BE2C (cell line): ENCODE results near the gene IL2RG.

Source experiments
- DNase-seq: peaks from one replicate; pipeline ENCODE4 v3.0.0-alpha.2; 2020
- H3K27me3 ChIP-seq: fragments of 250-450 bp; sonication (Bioruptor Pico); 2 replicates; pipeline ENCODE4 v1.5.1; 2020; ENCODE audit warnings: mild to moderate bottlenecking
- H3K36me3 ChIP-seq: fragments of 250-450 bp; sonication (Bioruptor Pico); 2 replicates; pipeline ENCODE4 v1.5.1; 2020; ENCODE audit warnings: mild to moderate bottlenecking
- H3K4me1 ChIP-seq: fragments of 250-450 bp; sonication (Bioruptor Pico); 2 replicates; pipeline ENCODE4 v1.5.1; 2020
- H3K4me3 ChIP-seq: 2 replicates; pipeline ENCODE4 v1.5.1; 2011; ENCODE audit warnings: low read depth, low read length
- H3K9me3 ChIP-seq: fragments of 250-450 bp; sonication (Bioruptor Pico); 2 replicates; pipeline ENCODE4 v1.5.1; 2020
- CTCF ChIP-seq: IDR thresholded peaks from 2 replicates; pipeline ENCODE4 v1.5.1; 2012; ENCODE audit warnings: mild to moderate bottlenecking, low read depth, low read length

The IL2RG gene

GRCh38 chrX:71098951-71099506 is 12.3 kb downstream of the IL2RG start:
- no peak for TF ChIP-seq CTCF
- DNase-seq, result no peak
- Histone ChIP-seq H3K9me3 (no peaks in the 10 kb centered on the region), H3K4me3 (no peak overlapping the region), H3K36me3 (no peaks in the 10 kb centered on the region), H3K4me1 (peaks cover 11% of the 10 kb centered on the region), H3K27me3 (no peaks in the 10 kb centered on the region)

DNA sequence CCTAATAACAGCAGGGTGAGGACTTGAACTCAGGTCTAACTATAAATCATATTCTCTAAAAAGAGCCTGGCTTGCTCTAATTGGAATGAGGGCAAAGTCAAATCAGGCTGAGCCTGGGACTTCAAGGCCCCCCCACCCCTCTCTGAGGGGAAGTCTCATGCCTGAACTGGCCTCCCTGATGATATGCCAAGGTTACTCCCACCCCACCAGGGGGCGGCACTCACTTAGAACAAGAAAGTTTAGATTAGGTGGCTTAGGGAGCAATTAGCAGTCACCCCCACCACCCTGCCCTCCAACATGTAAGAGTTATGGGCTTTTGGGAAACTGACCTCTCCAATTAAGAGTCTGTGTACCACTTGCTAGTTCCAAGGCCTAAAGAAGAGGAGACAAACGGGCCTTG is 13.1 kb downstream of the IL2RG start:
- Histone ChIP-seq H3K27me3 (no peaks in the 10 kb centered on the region), H3K4me3 (no peak overlapping the region), H3K9me3 (no peaks in the 10 kb centered on the region), H3K36me3 (no peaks in the 10 kb centered on the region), H3K4me1 (peaks cover 11% of the 10 kb centered on the region)
- TF ChIP-seq CTCF, result peak; percentile 64
- DNase-seq, result peak; percentile 61

DNA sequence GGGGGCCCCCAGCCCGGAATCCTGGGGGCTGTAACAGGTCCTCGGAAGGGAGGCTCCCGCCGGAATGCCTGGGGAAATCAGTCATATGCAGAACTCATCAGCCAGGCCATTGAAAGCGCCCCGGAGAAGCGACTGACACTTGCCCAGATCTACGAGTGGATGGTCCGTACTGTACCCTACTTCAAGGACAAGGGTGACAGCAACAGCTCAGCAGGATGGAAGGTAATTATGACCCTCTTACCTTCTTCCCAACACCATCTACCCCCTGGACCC is 14.7 kb downstream of the IL2RG start:
- no peaks in the 10 kb centered on the region for H3K27me3 ChIP-seq
- H3K9me3 ChIP-seq, result no peaks in the 10 kb centered on the region
- no peaks in the 10 kb centered on the region for H3K36me3 ChIP-seq
- no peak for TF ChIP-seq CTCF
- no peak for DNase-seq
- no peaks in the 10 kb centered on the region; the same call in 1 of the 2 replicates for H3K4me1 ChIP-seq
- peak overlapping the region; percentile 74 for H3K4me3 ChIP-seq

DNA sequence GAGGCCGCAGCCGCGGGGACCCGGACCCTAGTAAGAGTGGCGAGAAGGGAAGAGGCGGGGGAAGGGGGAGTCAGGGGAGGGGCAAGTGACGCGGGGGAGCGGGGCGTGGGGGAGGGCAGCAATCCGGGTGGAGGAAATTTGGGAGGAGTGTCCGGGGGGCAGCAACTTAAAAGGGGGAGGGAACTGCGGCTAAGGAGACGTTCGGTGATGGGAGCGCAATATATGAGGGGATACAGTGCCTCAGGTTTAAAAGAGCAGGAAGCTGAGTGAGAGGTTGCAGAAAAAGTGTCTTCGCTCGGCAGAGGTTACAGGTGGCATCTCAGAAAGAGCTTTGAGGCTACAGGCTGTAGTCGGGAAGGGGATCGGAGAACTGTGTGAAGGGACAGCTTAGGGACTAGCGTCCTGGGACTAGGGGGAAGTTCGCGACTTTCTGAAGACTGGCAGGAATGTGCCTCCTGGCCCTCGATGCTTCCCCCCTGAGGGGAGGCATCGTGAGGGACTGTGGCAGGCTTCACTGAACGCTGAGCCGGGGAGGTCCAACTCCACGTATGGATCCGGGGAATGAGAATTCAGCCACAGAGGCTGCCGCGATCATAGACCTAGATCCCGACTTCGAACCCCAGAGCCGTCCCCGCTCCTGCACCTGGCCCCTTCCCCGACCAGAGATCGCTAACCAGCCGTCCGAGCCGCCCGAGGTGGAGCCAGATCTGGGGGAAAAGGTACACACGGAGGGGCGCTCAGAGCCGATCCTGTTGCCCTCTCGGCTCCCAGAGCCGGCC is 15.2 kb downstream of the IL2RG start:
- H3K36me3 ChIP-seq, result no peaks in the 10 kb centered on the region
- H3K9me3 ChIP-seq, result no peaks in the 10 kb centered on the region
- H3K4me1 ChIP-seq, result no peaks in the 10 kb centered on the region
- no peaks in the 10 kb centered on the region for H3K27me3 ChIP-seq
- TF ChIP-seq CTCF, result no peak
- H3K4me3 ChIP-seq, result peak overlapping the region; percentile 74
- no peak for DNase-seq

- Histone ChIP-seq H3K27me3 (no peaks in the 10 kb centered on the region), H3K4me3 (peak within 1 kb of the TSS; percentile 74), H3K36me3 (no peaks in the 10 kb centered on the region), H3K9me3 (no peaks in the 10 kb centered on the region), H3K4me1 (no peaks in the 10 kb centered on the region)
- TF ChIP-seq CTCF, result no peak
- DNase-seq, result peak; percentile 87
These were observed 15.8 kb downstream of the IL2RG start, which contains the start of gene FOXO4 for GRCh38 chrX:71095555-71095980. Gene FOXO4, plus strand, starts transcription at chrX:71095851. Its CDS starts 678 bp downstream, at chrX:71096529.

GRCh38 chrX:71095033-71095432 is 16.3 kb downstream of the IL2RG start:
- no peaks in the 10 kb centered on the region for H3K4me1 ChIP-seq
- no peaks in the 10 kb centered on the region for H3K36me3 ChIP-seq
- H3K27me3 ChIP-seq, result no peaks in the 10 kb centered on the region
- no peak for TF ChIP-seq CTCF
- H3K9me3 ChIP-seq, result no peaks in the 10 kb centered on the region
- no peak for DNase-seq
- peak overlapping the region; percentile 74 for H3K4me3 ChIP-seq
